Activated T-cell treated with anti-CD3 and anti-CD28 coated beads for 4 hours (primary cell): ENCODE results near the gene MSTN.

Experiments used
- DNase-seq: peaks from one replicate; pipeline ENCODE4 v3.0.0-alpha.2; 2020

The MSTN gene

GRCh38 chr2:190062601-190063000 lies at the start of gene MSTN:
Gene MSTN, minus strand, starts transcription at chr2:190062729. Its CDS starts 133 bp downstream, at chr2:190062596.
- no peak for DNase-seq

- DNase-seq: no peak
Measured at GRCh38 chr2:190111166-190111565, 48.6 kb upstream of the MSTN start.

- DNase-seq: no peak
Measured at GRCh38 chr2:190110699-190111098, 48.2 kb upstream of the MSTN start.

GRCh38 chr2:190110131-190110530 lies 47.6 kb upstream of the MSTN start:
- DNase-seq: no peak

- DNase-seq: no peak
Measured at GRCh38 chr2:190107409-190107808, 44.9 kb upstream of the MSTN start.

GRCh38 chr2:190106783-190107182 lies 44.3 kb upstream of the MSTN start:
- DNase-seq: no peak

- DNase-seq: no peak
Measured at GRCh38 chr2:190105554-190105953, 43.0 kb upstream of the MSTN start.

- no peak for DNase-seq
Measured at GRCh38 chr2:190103144-190103543, 40.6 kb upstream of the MSTN start.

GRCh38 chr2:190099890-190100697 lies 37.6 kb upstream of the MSTN start:
- no peak for DNase-seq

- DNase-seq: no peak
Measured at GRCh38 chr2:190098851-190099250, 36.3 kb upstream of the MSTN start.

- DNase-seq: no peak
Measured at GRCh38 chr2:190097115-190097514, 34.6 kb upstream of the MSTN start.

- no peak for DNase-seq
Measured at GRCh38 chr2:190094316-190094871, 31.9 kb upstream of the MSTN start.

- no peak for DNase-seq
Measured at GRCh38 chr2:190093793-190094192, 31.3 kb upstream of the MSTN start.

- no peak for DNase-seq
Measured at GRCh38 chr2:190090148-190090547, 27.6 kb upstream of the MSTN start.

GRCh38 chr2:190088917-190089316 lies 26.4 kb upstream of the MSTN start:
- DNase-seq: peak; percentile 32

- DNase-seq: no peak
Measured at GRCh38 chr2:190084704-190085103, 22.2 kb upstream of the MSTN start.

GRCh38 chr2:190082118-190082517 lies 19.6 kb upstream of the MSTN start:
- DNase-seq: no peak

- no peak for DNase-seq
Measured at GRCh38 chr2:190080527-190081049, 18.1 kb upstream of the MSTN start.

GRCh38 chr2:190079160-190079559 lies 16.6 kb upstream of the MSTN start:
- DNase-seq: no peak

- DNase-seq: no peak
Measured at GRCh38 chr2:190075623-190076022, 13.1 kb upstream of the MSTN start.

GRCh38 chr2:190069936-190070696 lies 7.6 kb upstream of the MSTN start:
- DNase-seq: no peak

- DNase-seq: no peak
Measured at GRCh38 chr2:190068764-190069163, 6.2 kb upstream of the MSTN start.

GRCh38 chr2:190065839-190066238 lies 3.3 kb upstream of the MSTN start:
- no peak for DNase-seq

- DNase-seq: no peak
Measured at GRCh38 chr2:190063624-190064023, 1.1 kb upstream of the MSTN start.
